Chondrocyte (in vitro differentiated cells): ENCODE measurements around the gene SMR3B. TPM values are rescaled to one million over a fixed set of nuclear protein-coding genes. Genes with fewer than 3 reads are reported as not detected.

Experiments used
- DNase-seq: peaks from one replicate; pipeline ENCODE4 v3.0.0; 2021; ENCODE audit warnings: mixed read lengths, low spot score
- H3K27ac Mint-ChIP-seq: one replicate; pipeline ENCODE4 v1.8.0; 2021; ENCODE audit warnings: mild to moderate bottlenecking, moderate library complexity, mixed read lengths; ENCODE audit not compliant: unreplicated experiment
- H3K27me3 Mint-ChIP-seq: 2 replicates; pipeline ENCODE4 v1.8.0; 2021; ENCODE audit warnings: low read depth, mixed read lengths
- H3K36me3 Mint-ChIP-seq: 2 replicates; pipeline ENCODE4 v1.8.0; 2021; ENCODE audit warnings: low read depth, mixed read lengths
- H3K4me1 Mint-ChIP-seq: 2 replicates; pipeline ENCODE4 v1.8.0; 2021; ENCODE audit warnings: low read depth, mild to moderate bottlenecking, mixed read lengths
- H3K4me3 Mint-ChIP-seq: one replicate; pipeline ENCODE4 v1.8.0; 2021; ENCODE audit warnings: mild to moderate bottlenecking, moderate library complexity, mixed read lengths; ENCODE audit not compliant: unreplicated experiment
- H3K9me3 Mint-ChIP-seq: 2 replicates; pipeline ENCODE4 v1.8.0; 2021; ENCODE audit warnings: low read depth, mixed read lengths
- total RNA-seq: library from RNA; stranded (reverse); gene quantifications from 3 replicates; pipeline ENCODE4 v1.2.1, GENCODE V29; 2021
- TF ChIP-seq, protein P1 (sequence below): fragments of 200-600 bp; sonication (generic); IDR thresholded peaks from 2 replicates; pipeline ENCODE4 v1.5.0; 2021; ENCODE audit warnings: antibody characterized with exemption, mild to moderate bottlenecking, moderate library complexity

Gene SMR3B
- total RNA-seq, 1 donor from 2014 or later = not detected

DNA sequence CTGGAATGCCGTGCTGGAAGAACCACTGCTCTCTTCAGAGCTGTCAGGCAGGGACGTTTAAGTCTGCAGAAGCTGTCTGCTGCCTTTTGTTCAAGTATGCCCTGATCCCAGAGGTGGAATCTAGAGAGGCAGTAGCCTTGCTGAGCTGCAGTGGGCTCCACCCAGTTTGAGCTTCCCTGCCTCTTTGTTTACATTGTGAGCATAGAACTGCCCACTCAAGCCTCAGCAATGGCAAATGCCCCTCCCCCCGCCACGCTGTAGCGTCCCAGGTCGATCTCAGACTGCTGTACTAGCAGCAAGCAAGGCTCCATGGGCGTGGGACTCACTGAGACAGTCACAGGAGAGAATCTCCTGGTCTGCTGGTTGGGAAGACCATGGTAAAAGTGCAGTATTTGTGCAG, 54.3 kb downstream of the SMR3B start:
- TF ChIP-seq, protein P1, sequence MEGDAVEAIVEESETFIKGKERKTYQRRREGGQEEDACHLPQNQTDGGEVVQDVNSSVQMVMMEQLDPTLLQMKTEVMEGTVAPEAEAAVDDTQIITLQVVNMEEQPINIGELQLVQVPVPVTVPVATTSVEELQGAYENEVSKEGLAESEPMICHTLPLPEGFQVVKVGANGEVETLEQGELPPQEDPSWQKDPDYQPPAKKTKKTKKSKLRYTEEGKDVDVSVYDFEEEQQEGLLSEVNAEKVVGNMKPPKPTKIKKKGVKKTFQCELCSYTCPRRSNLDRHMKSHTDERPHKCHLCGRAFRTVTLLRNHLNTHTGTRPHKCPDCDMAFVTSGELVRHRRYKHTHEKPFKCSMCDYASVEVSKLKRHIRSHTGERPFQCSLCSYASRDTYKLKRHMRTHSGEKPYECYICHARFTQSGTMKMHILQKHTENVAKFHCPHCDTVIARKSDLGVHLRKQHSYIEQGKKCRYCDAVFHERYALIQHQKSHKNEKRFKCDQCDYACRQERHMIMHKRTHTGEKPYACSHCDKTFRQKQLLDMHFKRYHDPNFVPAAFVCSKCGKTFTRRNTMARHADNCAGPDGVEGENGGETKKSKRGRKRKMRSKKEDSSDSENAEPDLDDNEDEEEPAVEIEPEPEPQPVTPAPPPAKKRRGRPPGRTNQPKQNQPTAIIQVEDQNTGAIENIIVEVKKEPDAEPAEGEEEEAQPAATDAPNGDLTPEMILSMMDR = no peak
- no peak overlapping the region for H3K4me3 Mint-ChIP-seq
- H3K36me3 Mint-ChIP-seq = no peaks in the 10 kb centered on the region
- no peaks in the 10 kb centered on the region for H3K4me1 Mint-ChIP-seq
- no peak for DNase-seq
- peaks cover 14% of the 10 kb centered on the region for H3K27me3 Mint-ChIP-seq
- no peak overlapping the region for H3K27ac Mint-ChIP-seq
- peaks cover 3% of the 10 kb centered on the region for H3K9me3 Mint-ChIP-seq

Other genes starting within 250 kb of the SMR3B start
- gene PRR27, start 228.9 kb upstream of the SMR3B start, total RNA-seq = not detected in 3 replicates
- not detected in 3 replicates for gene ODAM, start 187.4 kb upstream of the SMR3B start, total RNA-seq
- not detected in 3 replicates for gene FDCSP, start 157.0 kb upstream of the SMR3B start, total RNA-seq
- gene CSN3, start 140.5 kb upstream of the SMR3B start, total RNA-seq = not detected in 3 replicates
- not detected in 3 replicates for gene CABS1, start 48.1 kb upstream of the SMR3B start, total RNA-seq
- not detected in 3 replicates for gene SMR3A, start 22.4 kb upstream of the SMR3B start, total RNA-seq
- gene OPRPN, start 14.8 kb downstream of the SMR3B start, total RNA-seq = not detected in 3 replicates
- not detected in 3 replicates for gene MUC7, start 89.1 kb downstream of the SMR3B start, total RNA-seq
- gene AMTN, start 135.4 kb downstream of the SMR3B start, total RNA-seq = not detected in 3 replicates
- not detected in 3 replicates for gene AMBN, start 209.1 kb downstream of the SMR3B start, total RNA-seq
- not detected in 3 replicates for gene ENAM, start 245.6 kb downstream of the SMR3B start, total RNA-seq